Peyer's patch (tissue), 4 donors: ENCODE data around the gene LMLN.

Experiments used
- CTCF ChIP-seq, 6 experiments: fragments of 450-650 bp in 4 of 6; fragments of 200-600 bp in 2 of 6; sonication (generic) in 1 of 6; IDR thresholded peaks; one replicate each; pipeline ENCODE4 v1.5.1; 2017 to 2019; ENCODE audit warnings: antibody characterized with exemption in 6 of 6, mild to moderate bottlenecking in 3 of 6, moderate library complexity in 1 of 6
- POLR2A ChIP-seq, 2 donors: fragments of 450-650 bp; IDR thresholded peaks; one replicate each; pipeline ENCODE4 v1.5.1; 2017; ENCODE audit warnings: antibody characterized with exemption in 2 of 2, mild to moderate bottlenecking in 2 of 2, moderate library complexity in 2 of 2

GRCh38 chr3:197958346-197958745, 1.7 kb upstream of the LMLN start:
- TF ChIP-seq POLR2A (IDR thresholded peaks at IDR 0.05) (no peak), CTCF (IDR thresholded peaks at IDR 0.05) (no peak)
